Middle frontal gyrus (tissue), 1 donor: ENCODE data around the gene LIPC.

Source experiments
- DNase-seq: peaks from one replicate; pipeline ENCODE4 v3.0.0-alpha.2; 2015; ENCODE audit warnings: low spot score; ENCODE audit errors: extremely low spot score

Gene LIPC

GRCh38 chr15:58405865-58406264 is 25.9 kb upstream of the LIPC start:
- DNase-seq: no peak

- DNase-seq: no peak
Observed at GRCh38 chr15:58406811-58407210, 25.0 kb upstream of the LIPC start.

- DNase-seq: peak; percentile 59
Observed at GRCh38 chr15:58407236-58407775, 24.5 kb upstream of the LIPC start.

GRCh38 chr15:58407778-58408177 is 24.0 kb upstream of the LIPC start:
- no peak for DNase-seq

GRCh38 chr15:58409861-58410260 is 21.9 kb upstream of the LIPC start:
- no peak for DNase-seq

- DNase-seq: no peak
Observed at GRCh38 chr15:58410353-58410752, 21.4 kb upstream of the LIPC start.

GRCh38 chr15:58413253-58413652 is 18.5 kb upstream of the LIPC start:
- no peak for DNase-seq

- no peak for DNase-seq
Observed at GRCh38 chr15:58415636-58416035, 16.2 kb upstream of the LIPC start.

- DNase-seq: no peak
Observed at GRCh38 chr15:58416963-58417362, 14.8 kb upstream of the LIPC start.

- no peak for DNase-seq
Observed at GRCh38 chr15:58418135-58418534, 13.7 kb upstream of the LIPC start.

GRCh38 chr15:58419803-58420524 is 11.8 kb upstream of the LIPC start:
- DNase-seq: no peak

- DNase-seq: no peak
Observed at GRCh38 chr15:58420579-58421043, 11.2 kb upstream of the LIPC start.

GRCh38 chr15:58423205-58423604 is 8.6 kb upstream of the LIPC start:
- DNase-seq: no peak

GRCh38 chr15:58423831-58424608 is 7.8 kb upstream of the LIPC start:
- no peak for DNase-seq

GRCh38 chr15:58424722-58425121 is 7.1 kb upstream of the LIPC start:
- no peak for DNase-seq

- no peak for DNase-seq
Observed at GRCh38 chr15:58425185-58425584, 6.6 kb upstream of the LIPC start.

GRCh38 chr15:58425834-58426233 is 6.0 kb upstream of the LIPC start:
- no peak for DNase-seq

GRCh38 chr15:58426501-58426900 is 5.3 kb upstream of the LIPC start:
- no peak for DNase-seq

- DNase-seq: no peak
Observed at GRCh38 chr15:58427987-58428386, 3.8 kb upstream of the LIPC start.

- DNase-seq: no peak
Observed at GRCh38 chr15:58430224-58430787, 1.5 kb upstream of the LIPC start.

GRCh38 chr15:58432401-58432800 is 610 bp downstream of the LIPC start:
- no peak for DNase-seq
